GM10266 (cell line): Measurements from ENCODE around the gene GCGR.
"Not testable (repeated sequence)": the region's sequence is repeated elsewhere in the genome, so short reads cannot be mapped to it uniquely, and the experiment has no call there.

Experiments
- DNase-seq: peaks from one replicate; pipeline ENCODE4 v3.0.0; 2012; ENCODE audit errors: extremely low spot score
- TF ChIP-seq, protein P1 (sequence below): IDR thresholded peaks from 2 replicates; pipeline ENCODE4 v1.5.1; 2012; ENCODE audit warnings: mild to moderate bottlenecking, low read depth; ENCODE audit not compliant: control insufficient read depth, insufficient read depth; ENCODE audit errors: missing control alignments

The GCGR gene

DNA sequence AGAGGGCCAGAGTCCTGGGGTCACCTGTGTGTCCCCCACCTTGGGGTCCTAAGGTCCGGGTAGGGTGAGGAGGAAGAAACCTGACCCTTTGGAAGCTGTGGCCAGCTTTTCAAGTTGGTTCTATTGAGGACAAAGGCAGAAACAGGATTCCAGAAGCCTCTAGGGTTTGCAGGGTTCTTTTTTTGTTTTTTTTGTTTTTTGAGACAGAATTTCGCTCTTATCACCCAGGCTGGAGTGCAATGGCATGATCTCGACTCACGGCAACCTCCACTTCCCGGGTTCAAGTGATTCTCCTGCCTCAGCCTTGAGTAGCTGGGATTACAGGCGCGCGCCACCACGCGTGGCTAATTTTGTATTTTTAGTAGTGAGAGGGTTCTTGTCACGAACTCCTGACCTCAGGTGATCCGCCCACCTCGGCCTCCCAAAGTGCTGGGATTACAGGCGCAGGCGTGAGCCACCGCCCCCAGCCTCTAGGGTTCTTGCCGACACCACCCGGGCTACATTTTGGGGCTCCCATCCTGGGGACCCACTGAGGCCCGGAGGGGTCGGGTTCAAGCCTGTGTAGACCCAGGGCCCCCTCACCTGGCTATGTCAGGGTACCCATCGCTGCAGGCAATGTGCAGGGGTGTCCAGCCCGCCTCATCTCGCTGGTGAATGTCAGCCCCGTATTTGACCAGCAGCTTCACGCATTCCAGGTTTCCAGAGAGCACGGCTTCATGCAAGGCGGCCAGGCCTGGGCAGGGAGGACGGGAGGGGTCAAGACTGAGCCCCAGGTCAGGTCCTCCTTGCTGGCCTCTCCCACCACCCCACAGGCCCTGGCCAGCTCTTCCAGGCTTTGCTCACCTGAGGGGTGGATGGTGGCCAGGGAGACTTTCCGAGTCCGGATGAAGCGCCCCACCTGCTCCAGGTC lies 30.2 kb downstream of the GCGR start:
- no peak for DNase-seq
- TF ChIP-seq, protein P1, sequence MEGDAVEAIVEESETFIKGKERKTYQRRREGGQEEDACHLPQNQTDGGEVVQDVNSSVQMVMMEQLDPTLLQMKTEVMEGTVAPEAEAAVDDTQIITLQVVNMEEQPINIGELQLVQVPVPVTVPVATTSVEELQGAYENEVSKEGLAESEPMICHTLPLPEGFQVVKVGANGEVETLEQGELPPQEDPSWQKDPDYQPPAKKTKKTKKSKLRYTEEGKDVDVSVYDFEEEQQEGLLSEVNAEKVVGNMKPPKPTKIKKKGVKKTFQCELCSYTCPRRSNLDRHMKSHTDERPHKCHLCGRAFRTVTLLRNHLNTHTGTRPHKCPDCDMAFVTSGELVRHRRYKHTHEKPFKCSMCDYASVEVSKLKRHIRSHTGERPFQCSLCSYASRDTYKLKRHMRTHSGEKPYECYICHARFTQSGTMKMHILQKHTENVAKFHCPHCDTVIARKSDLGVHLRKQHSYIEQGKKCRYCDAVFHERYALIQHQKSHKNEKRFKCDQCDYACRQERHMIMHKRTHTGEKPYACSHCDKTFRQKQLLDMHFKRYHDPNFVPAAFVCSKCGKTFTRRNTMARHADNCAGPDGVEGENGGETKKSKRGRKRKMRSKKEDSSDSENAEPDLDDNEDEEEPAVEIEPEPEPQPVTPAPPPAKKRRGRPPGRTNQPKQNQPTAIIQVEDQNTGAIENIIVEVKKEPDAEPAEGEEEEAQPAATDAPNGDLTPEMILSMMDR, result no peak

DNA sequence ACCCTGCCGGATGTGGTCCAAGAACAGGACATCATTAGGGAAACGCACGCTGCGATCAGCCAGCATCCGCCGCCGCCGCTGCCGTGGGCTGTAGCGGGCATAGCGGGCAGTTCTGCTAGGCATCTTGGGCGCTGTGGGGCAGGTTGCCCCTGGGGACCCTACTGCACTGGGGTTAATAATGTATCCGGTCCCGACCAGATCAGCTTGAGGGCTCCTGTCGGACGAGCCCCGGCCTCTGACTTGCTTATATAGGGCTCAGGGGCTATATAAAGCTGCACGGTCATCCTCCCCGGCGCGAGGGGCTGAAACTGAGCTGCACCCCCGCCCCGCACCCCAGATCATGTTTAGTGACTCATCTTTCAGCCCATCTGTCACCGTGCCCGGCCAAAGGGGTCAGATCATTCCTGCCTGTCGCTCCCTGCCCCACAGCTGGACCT lies 30.9 kb downstream of the GCGR start, which contains the start of gene PPP1R27:
TSS of gene PPP1R27 (minus strand) at position 220 of the 437 bp plus-strand sequence. CDS start at position 123, 97 bp downstream.
- TF ChIP-seq, protein P1, result no peak
- DNase-seq, result no peak

DNA sequence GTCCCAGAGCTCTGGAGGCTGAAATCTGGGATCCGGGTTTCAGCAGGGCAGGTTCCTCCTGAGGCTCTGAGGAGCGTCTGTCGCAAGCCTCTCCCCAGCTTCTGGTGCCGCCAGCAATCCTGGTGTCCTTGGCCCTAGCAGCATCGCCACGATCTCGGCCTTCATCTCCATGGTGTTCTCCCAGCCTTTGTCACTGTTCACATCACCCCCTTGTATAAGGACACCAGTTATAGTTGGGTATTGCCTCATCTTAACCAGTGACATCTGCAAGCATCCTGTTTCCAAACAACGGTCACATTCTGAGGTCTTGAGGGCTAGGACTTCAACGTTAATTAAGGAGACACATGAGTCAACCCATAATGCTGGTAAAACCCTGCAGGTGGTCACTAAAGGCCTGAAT lies 33.7 kb downstream of the GCGR start:
- DNase-seq, result no peak
- TF ChIP-seq, protein P1, result no peak

DNA sequence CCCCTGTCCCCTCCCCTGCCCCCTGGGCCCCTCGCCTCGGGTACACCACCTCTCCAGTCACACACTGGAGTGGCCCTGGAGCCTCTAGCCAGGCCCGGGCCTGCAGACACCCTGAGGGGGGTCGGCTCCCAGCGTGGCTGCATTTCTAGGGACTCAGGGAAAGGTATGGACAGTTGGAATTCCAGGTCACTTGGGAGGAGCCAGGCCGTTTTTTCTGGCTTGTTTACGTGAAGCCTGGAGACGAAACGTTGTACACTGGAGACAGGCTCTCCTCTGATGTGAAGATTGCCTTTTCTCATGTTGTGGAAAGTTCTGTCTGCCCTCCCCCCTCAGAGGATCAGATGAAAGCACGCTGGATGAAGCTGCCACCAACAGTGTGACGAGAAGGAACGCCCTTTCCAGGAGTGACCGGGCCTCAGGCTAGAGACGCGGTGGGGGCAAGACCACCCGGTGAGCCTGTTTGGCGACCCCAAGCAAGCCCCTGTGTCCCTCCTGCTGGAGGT lies 34.9 kb downstream of the GCGR start:
- TF ChIP-seq, protein P1, result no peak

DNA sequence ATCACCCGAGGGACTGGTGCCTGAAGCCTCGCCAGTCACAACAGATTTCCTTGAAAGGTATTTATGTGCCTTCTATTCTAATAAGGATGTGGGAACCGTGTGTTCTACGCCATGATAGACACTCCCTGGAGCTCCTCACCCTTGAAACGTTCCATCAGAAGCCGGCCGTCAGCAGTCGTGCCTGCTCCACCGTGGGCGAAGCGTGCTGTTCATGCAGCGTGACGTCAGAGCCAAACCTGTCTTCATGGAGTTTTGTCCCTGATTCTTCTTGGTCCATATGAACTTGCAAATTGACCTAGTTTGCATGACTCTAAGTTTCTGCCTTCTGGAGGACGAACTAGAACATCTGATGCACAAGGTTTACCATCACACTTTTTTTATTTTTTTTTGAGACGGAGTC lies 35.4 kb downstream of the GCGR start:
- no peak for DNase-seq
- TF ChIP-seq, protein P1, result no peak

More for the DNA sequence above, 34.9 kb downstream of the GCGR start:
- DNase-seq, result no peak

DNA sequence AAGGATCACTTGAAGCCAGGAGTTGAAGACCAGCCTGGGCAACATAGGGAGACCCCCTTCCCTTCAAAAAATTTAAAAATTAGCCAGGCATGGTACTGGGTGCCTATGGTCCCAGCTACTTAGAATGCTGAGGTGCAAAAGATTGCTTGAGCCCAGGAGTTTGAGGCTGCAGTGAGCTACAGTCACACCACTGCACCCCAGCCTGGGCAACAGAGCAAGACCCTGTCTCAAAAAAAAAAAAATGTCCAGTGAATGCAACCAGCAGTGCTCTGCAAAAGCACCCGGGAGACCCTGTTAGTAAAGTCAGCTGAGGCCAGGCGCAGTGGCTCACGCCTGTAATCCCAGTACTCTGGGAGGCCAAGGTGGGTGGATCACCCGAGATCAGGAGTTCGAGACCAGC lies 36.1 kb downstream of the GCGR start:
- not testable (repeated sequence) for DNase-seq

DNA sequence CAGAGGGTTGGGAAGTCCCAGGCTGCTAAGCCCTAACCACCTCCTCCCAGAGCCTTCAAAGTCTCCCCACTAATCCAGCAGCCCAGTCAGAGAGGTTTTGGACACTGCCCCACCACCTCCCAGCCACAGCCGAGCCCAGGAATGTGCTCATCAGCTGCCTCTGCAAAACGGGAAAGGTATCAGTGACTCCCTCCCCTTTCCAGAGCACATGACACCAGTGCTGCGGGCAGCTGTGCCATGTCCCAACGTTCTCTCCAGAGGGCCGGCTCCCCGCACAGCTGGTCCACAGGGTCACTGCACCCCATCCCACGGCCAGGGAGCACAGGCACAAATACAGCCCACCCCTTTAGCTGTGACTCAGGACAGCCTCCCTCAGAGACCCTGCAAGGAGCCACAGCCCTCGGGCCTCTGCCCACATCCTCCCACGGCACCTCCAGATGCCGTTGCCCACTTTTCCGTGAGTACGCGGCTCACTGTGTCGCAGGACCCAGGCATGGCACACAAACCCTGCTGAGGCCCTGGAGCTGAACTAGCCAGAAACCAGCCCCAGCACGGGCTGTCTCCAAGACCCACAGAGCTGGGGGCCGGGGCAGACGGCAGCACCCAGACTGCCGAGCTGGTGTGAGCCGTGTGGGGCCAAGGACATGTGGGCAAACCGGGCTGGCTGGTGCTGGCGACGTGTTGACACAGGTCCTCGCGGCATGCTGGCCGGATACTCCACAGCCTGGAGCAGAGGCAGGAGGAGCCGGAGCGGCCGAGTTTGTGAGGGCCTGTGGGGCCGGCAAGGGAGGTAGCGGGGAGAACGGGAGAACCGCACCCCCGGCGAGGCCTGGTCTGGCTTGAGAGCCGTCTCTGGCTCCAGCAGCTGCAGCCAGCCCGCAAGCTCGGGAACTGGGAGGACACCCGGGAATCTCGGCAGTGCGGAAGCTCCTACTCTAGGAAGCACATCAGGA lies 37.2 kb downstream of the GCGR start:
- DNase-seq, result no peak
- TF ChIP-seq, protein P1, result no peak
